Measurements from ENCODE around the gene TP53I13.
"Not testable (repeated sequence)": the region's sequence is repeated elsewhere in the genome, so short reads cannot be mapped to it uniquely, and the experiment has no call there.

TP53I13 gene

GRCh38 chr17:29568331-29569244 is at the start of gene TP53I13:
Gene TP53I13, plus strand, starts transcription at chr17:29568701. Its CDS starts 58 bp downstream, at chr17:29568759.
- no peak for DNase-seq (ENCODE audit: low spot score)

DNA sequence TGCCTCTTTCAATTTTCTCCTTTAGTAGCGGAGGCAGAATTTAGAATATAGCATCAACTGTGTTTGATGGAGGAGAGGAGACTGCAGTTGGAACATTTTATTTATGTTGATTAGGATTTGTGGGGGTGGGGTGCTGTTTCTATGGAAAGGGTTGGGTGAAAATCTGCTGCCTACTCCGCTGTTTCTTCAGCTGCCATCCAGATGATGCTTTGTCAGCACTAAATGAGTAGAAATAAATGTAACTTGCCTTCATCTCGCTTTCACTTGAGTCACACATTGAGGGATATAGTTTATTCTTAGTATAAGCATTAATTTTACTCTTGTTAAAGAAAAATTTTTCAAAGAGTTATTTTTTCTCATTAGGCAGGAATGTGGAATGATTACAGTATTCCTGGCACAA is 43.8 kb upstream of the TP53I13 start:
- no peak for DNase-seq (ENCODE audit: low spot score)

- DNase-seq (ENCODE audit: low spot score) = no peak
These were observed 42.2 kb upstream of the TP53I13 start for GRCh38 chr17:29526322-29526721.

DNA sequence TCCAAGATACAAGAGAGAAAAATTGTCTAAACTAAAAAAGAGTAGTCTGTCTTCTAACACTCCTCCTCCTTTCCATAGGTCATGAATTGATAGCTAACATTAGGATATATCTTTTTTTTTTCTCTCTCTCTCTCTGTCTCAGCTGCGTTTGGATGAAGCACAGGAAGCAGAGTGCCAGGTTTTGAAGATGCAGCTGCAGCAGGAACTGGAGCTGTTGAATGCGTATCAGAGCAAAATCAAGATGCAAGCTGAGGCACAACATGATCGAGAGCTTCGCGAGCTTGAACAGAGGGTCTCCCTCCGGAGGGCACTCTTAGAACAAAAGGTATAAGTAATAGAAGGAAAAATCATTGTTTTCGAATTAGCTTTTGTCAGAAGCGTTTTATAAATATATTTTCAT is 34.5 kb upstream of the TP53I13 start:
- DNase-seq (ENCODE audit: low spot score) = no peak

GRCh38 chr17:29544066-29544465 is 24.4 kb upstream of the TP53I13 start:
- DNase-seq (ENCODE audit: low spot score) = no peak

GRCh38 chr17:29546085-29546484 is 22.4 kb upstream of the TP53I13 start:
- DNase-seq (ENCODE audit: low spot score) = no peak

DNA sequence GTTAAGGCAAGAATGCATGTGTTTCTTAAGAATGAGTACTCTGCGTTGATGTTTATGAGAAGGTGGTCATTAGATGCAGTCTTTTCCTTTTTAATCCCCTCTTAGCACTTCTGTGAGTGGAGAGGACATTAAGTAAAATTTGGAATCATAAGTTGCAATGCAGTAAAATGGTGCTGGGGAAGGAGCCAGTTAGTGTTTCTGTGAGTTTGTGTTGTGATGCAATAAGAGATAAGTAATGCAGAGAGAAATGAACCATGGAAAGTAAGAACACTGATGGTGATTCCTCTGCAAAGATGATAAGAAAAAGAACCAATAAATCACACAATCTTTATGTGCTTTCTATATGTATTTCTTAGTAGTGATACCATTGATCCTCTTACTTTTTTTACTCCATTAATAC is 21.7 kb upstream of the TP53I13 start:
- no peak for DNase-seq (ENCODE audit: low spot score)

- DNase-seq (ENCODE audit: low spot score) = no peak
These were observed 19.2 kb upstream of the TP53I13 start for GRCh38 chr17:29549177-29549923.

- no peak for DNase-seq (ENCODE audit: low spot score)
These were observed 12.7 kb upstream of the TP53I13 start for GRCh38 chr17:29555840-29556239.

DNA sequence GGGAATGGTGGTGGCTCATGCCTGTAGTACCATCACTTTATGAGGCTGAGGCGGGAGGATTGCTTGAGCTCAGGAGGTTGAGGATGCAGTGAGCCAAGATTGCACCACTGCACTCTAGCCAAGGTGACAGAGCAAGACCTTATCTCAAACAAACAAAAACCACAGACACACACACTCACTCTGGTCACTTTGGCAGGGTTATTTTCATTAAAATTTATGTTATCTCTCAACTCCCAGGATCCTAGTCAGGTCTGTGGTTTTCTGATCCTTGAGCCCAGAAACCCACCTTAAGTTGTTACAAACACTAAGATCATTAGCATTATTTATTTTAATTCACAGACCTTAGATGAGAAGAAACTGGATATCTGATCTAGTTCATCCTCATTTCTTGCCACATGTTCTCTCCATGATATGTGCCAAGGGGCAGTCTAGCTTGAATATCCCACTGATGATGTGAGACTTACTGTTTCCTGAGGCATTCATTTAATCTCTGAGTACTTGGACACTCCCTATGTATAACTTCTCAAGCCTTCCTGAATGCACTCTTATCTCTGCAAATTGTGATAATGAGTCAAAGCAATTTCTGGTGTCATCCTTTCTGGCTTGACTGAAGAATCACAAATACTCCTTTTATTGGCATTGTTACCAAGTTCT is 11.3 kb upstream of the TP53I13 start:
- no peak for DNase-seq (ENCODE audit: low spot score)

GRCh38 chr17:29557739-29558116 is 10.8 kb upstream of the TP53I13 start:
- DNase-seq (ENCODE audit: low spot score) = no peak

GRCh38 chr17:29558139-29558538 is 10.4 kb upstream of the TP53I13 start:
- not testable (repeated sequence) for DNase-seq (ENCODE audit: low spot score)

DNA sequence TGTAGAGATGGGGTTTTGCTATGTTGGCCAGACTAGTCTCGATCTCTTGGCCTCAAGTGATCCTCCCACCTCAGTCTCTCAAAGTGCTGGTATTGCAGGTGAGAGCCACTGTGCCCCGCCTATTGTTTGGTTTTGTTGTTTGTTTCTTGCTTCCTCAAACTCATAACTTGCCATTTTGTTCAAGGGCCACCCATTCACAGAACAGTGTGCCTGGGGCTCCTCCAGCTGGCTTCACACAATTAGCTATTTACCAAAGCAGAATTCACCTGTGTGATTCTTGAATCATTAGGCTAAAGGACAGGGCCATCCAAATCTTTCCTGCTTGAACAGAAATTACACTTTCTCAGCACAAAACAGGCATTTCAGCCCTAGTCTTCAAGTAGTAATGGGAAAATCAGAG is 8.9 kb upstream of the TP53I13 start:
- no peak for DNase-seq (ENCODE audit: low spot score)

DNA sequence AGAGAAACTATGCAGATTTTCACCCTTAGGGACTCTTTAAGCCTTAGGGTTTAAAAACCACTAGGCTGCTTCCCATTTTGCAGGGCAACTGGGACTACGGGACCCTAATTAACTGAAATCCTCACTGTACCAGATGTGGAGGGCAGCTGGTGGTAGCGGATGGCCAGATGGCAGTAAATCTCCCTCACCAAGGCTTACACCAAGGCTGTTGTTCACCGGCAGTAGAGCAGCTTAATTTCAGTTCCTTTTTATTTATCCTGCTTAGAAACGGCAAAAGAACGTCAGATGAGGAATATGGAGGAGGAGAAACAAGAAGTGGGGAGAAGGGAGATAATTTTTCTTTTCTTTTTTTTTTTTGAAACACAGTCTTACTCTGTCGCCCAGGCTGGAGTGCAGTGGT is 8.2 kb upstream of the TP53I13 start:
- DNase-seq (ENCODE audit: low spot score) = no peak

DNA sequence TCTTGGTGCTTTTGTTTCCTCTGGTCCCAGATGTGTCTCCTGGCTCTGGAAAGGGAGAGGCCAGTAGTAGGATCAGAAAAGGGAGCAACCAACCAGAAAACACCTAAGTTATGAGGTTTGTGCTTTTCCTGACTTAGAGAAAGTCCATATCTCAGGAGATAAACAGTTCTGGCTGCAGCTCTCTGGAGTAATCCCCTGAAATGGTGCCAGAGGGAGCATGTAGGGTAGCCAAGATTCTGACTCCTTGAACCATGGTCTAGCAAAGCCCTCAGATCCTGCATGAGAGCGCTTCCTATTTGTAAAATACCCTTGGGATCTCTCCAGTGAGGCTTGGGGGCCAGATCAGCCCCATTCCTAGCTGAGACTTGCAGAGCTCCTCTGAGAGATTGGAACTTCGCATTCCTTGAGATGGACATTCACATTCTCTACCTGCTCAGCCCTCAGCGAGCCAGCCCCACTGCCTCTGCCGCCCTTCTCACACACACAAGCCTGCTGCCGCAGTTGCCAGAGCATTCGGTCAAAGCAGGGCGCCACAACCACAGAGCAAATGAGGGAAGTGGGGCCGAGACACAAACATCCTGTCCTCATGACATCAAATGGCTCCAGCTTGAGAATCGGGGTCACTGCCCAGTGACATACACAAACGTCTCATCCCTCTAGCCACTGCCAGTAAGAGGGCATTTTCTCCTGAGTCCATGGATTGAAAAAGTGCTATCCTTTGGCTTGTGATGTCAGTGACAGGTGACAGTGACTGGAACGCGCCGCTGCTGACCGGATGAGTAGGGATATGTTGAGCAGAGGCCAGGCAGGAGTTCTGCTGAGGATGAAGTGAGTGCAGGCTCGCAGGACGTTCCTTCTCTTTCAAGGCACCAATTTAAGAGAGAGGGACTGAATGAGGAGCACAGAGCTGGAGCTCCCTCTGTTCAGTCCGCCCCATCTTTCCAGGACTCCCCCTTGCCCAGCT is 6.7 kb upstream of the TP53I13 start:
- no peak for DNase-seq (ENCODE audit: low spot score)

- DNase-seq (ENCODE audit: low spot score) = no peak
These were observed 5.9 kb upstream of the TP53I13 start for GRCh38 chr17:29562615-29563014.

GRCh38 chr17:29563816-29564215 is 4.7 kb upstream of the TP53I13 start:
- DNase-seq (ENCODE audit: low spot score) = no peak

DNA sequence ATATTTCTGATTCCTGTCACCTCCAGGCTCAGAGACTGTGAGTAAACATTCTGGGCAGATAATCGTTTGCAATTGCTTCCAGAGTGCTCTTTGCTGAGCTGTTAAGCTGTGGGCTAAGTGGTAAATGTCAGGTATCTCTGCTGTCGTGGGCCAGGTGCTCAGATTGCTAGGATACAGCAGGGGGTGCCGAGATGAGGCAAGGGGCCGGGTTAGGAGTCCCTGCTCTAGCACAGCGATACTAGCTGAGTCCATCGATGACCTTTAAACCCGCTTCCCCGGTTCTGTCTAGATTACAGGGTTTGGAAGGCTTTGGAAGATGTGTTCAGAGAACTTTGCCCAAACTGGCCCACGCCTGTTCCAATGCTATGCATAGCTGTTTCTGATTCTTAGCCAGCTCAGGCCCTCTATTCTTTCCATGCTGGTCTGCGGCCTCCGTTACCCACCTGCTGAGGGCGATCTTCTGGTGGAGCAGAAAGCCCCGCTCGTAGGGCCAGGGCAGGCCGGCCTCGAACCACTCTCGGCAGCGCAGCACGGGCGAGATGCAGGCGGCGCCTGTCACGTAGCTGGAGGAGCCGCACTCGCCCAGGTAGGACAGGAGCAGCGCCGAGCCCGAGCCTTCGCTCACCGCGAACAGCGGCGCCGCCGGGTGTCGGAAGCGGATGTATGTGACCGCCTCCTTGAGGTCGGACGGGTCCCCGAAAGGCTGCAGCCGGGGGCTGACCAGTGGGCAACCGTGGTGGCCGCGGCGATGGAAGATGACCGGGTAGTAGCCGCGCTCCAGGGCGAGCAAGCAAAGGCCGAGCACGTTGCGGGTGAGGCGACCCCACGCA is 2.6 kb upstream of the TP53I13 start:
- no peak for DNase-seq (ENCODE audit: low spot score)

GRCh38 chr17:29566473-29567303 is 1.8 kb upstream of the TP53I13 start, which contains the start of gene ABHD15:
Gene ABHD15, minus strand, starts transcription at chr17:29567037. Its CDS starts 71 bp downstream, at chr17:29566966.
- no peak for DNase-seq (ENCODE audit: low spot score)

DNA sequence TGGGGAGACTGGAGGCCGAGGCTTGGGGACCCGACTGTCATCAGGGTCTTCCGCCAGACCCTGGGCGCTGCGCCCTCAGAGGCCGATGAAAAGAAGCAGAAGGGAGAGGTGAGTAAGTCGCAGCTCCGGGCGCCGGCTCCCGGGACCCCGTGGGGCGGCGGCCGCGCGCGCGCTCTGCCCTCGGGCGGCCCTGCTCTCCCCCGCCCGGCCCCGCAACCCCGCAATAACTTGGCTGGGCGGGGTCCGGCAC is 1.3 kb upstream of the TP53I13 start:
- no peak for DNase-seq (ENCODE audit: low spot score)

Measured in hematopoietic multipotent progenitor cell treated with erythropoietin and hydrocortisone succinate and interleukin-3 and kit ligand, for 15 days (in vitro differentiated cells).